ENCODE measurements around the gene LMX1B.

- TF ChIP-seq CTCF (IDR thresholded peaks at IDR 0.05; ENCODE audit: insufficient read depth, low read length, poor library complexity, severe bottlenecking) (no peak), EZH2phosphoT487 (conservative IDR thresholded peaks at IDR 0.05; ENCODE audit: low read length) (no peak)
Measured at GRCh38 chr9:126682113-126682810, 68.5 kb downstream of the LMX1B start.

All from SU-DHL-6 (cell line).